A549 (cell line): ENCODE measurements around the gene SEMA7A.

Experiments used
- CBX2 ChIP-seq: fragments of 200-600 bp; sonication (generic); IDR thresholded peaks from 2 replicates; pipeline ENCODE4 v1.6.1; 2016; ENCODE audit warnings: low read depth, mild to moderate bottlenecking, borderline replicate concordance
- CTCF ChIP-seq: fragments of >200 bp; sonication (Bioruptor Twin); formaldehyde crosslinking; IDR thresholded peaks from 3 replicates; pipeline ENCODE4 v1.5.1; 2016
- JUN ChIP-seq, 2 experiments: fragments of >200 bp; sonication (Bioruptor Twin); formaldehyde crosslinking; IDR thresholded peaks; 2 replicates in 1 of 2; 3 replicates in 1 of 2; pipeline ENCODE4 v1.6.1; 2016 to 2017
- POLR2A ChIP-seq: IDR thresholded peaks from 2 replicates; pipeline ENCODE4 v1.6.1; 2012; ENCODE audit warnings: mild to moderate bottlenecking, low read length
- RAD21 ChIP-seq, 2 experiments: fragments of >200 bp in 1 of 2; sonication (Bioruptor Twin) in 1 of 2; formaldehyde crosslinking in 1 of 2; IDR thresholded peaks in 1 of 2; conservative IDR thresholded peaks in 1 of 2; 2 replicates in 1 of 2; 3 replicates in 1 of 2; pipeline ENCODE4 v1.6.1; 2012 to 2018; ENCODE audit warnings: inconsistent platforms in 1 of 2
- SMC3 ChIP-seq: fragments of >200 bp; sonication (Bioruptor Twin); formaldehyde crosslinking; IDR thresholded peaks from 3 replicates; pipeline ENCODE4 v1.6.1; 2018; ENCODE audit warnings: inconsistent platforms
- TP53 ChIP-seq: fragments of 250-450 bp; sonication (Bioruptor Pico); IDR thresholded peaks from 2 replicates; pipeline ENCODE4 v1.5.0; 2021; ENCODE audit warnings: mild to moderate bottlenecking, moderate library complexity

- no peak for TF ChIP-seq RAD21 (conservative IDR thresholded peaks at IDR 0.05 in 1 of 2, IDR thresholded peaks at IDR 0.05 in 1 of 2)
- TF ChIP-seq SMC3, result no peak
- no peak for TF ChIP-seq CTCF
- no peak for TF ChIP-seq POLR2A
- TF ChIP-seq JUN (IDR thresholded peaks at IDR 0.05), result no peak
- no peak for TF ChIP-seq TP53 (CRISPR knock-in tag)
- TF ChIP-seq CBX2, result no peak
These were observed 9.5 kb upstream of the SEMA7A start for GRCh38 chr15:74443100-74443909.
